OCI-LY3 (cell line): Measurements from ENCODE around the gene RPS25.

Experiments
- CTCF ChIP-seq: fragments of 200-600, 300-600 bp; sonication (generic); IDR thresholded peaks from 2 replicates; pipeline ENCODE4 v1.5.1; 2014; ENCODE audit warnings: antibody characterized with exemption, low read length, low read depth
- EZH2phosphoT487 ChIP-seq: fragments of 200-600 bp; shearing (Covaris generic); IDR thresholded peaks from 2 replicates; pipeline ENCODE4 v1.6.1; 2018; ENCODE audit warnings: antibody characterized with exemption, mixed run types, low read depth

GRCh38 chr11:119006656-119007055, 11.5 kb downstream of the RPS25 start:
- TF ChIP-seq EZH2phosphoT487 (no peak), CTCF (no peak)
